CD4-positive, alpha-beta T cell treated with Interleukin-1 beta for 1 hour (primary cell): ENCODE measurements around the gene ARHGAP42.

Experiments used
- DNase-seq, 2 donors: peaks; one replicate each; pipeline ENCODE4 v3.0.0-alpha.2; 2020 to 2022

The ARHGAP42 gene

DNA sequence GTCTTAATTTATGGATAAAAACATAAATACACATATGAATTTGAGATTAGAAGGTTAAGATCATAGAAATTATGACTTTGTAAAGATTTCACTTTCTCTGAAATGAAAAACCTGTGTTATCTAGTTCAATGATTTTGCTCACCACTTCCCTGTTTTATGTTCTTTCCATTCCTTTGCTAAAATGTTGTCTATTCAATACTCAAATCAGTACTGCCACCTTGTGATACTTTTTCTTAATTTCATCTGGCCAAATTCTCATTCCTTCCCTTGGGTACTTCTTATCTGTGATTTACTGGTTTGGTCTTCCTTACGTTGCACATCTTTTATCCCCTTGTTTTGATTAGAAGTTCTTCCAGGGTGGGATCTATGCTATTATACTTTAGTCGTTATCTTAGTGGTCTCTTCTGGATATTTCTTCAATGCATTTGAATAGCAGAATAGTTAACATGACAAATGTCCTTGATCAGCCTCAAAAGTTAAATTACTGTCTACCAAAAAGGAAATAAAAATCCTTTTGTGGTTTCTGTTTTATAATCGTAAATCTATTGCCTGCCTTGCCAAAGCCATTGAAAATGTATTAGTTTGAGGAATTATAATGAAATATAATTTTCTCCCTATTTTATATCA is 245.5 kb downstream of the ARHGAP42 start:
- no peak for DNase-seq

DNA sequence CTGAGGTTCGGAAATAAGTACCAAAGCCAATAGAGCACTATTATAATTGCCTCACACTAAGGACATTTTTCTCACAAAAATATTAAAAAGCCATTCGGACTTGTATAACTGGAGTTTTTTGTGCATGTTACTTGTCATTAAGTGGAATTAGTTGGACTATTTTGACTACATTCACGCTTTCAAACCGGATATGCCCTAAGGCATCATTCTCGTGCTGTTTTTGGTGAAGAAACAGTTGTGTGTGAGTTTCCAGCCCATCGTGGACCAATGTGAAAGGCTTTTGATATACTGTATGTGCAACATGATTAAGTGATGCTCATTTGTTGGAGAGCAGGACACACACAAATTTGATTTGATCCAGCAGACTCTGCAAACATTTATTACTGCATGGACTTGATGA is 249.7 kb downstream of the ARHGAP42 start:
- DNase-seq = no peak

DNA sequence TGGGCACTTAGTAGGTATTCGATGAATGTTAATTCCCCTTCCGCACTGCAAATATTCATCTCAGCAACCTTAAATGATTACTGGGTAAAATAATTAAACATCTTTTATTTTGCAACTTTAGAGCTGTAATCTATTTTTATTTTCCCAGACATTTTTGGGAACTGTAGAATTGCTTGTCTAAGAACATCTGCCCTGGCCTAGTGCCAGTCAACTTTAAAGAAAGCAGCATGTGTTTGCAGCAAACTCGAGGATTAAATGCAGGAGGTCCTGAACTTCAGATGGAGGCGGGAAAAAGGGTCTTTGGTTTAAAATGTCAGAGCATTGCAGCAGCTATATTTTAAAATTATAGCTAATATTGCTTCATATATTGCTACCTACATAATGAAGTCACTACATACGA is 252.5 kb downstream of the ARHGAP42 start:
- DNase-seq = no peak

DNA sequence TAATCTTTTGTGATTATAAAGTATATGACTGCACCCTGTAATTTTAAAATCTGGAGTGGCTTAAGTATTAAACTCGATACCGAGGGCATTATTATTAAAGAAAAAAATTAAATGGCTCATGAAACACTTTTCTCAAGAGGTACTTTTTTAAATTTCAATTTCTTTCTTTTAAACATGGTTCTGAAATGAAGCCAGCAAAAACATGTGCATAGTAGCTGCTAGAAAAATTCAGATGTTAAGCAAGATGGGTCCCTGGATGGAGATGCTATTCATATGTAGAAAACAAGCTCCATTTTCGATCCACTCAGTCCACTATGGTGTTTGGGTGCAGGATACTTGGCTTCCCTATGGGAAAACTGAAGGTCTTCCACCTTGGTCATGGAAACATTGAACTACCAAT is 253.0 kb downstream of the ARHGAP42 start:
- DNase-seq = no peak

DNA sequence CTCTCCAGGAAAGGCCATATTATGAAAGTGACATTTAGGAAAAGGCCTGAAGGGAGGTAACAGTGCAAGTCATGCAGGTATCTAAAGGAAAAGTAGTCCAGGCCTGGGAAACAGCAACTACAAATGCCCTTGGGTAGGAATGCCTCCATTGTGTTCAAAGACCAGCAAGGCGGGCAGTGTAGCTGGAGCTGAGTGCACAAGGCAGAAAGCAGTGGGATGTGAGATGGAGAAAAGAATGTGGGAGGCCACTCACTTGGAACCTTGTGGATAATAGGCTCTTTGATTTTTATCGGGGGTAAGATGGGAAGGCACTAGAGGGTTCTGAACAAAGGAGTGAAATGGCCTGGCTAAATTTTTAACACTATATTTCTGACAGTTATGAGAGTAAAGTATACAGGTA is 253.9 kb downstream of the ARHGAP42 start:
- no peak for DNase-seq

DNA sequence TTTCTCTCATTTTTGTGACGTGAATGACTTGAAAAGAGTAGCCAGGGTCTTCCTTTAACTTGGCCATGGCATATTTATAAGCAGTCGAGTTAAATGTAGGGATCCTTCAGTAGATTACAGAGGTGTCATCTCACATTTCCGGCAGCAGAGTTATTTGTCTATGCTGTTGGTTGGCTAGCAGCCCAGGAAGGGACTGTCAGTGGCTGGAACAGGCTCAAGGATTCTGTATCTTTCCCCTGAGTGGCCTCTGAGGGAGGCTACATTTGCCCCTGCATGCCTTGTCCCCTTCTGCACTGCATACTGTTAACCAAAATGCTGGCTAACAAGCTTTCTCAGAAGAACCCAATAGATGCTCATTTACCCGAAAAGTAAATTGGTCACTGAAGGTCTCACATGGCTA is 254.9 kb downstream of the ARHGAP42 start:
- DNase-seq = no peak

DNA sequence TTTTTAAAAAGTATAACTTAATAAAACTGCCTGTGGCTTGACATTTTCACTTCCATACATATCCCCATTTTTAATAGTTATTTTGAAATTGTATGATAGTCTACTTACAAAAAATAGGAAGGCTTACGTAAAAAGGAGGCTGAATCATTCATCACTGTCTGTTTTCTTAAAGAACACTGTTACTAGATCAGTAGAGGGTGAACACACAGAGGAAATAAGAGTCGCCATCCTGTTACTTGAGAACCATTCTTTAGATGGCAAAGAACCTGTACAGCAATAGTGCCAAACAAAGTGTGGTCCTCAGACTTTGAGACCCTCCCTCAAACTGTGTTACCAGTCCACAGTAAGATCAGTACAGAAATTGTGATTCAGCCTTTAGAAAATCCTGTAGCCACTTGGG is 261.8 kb downstream of the ARHGAP42 start:
- DNase-seq = no peak

DNA sequence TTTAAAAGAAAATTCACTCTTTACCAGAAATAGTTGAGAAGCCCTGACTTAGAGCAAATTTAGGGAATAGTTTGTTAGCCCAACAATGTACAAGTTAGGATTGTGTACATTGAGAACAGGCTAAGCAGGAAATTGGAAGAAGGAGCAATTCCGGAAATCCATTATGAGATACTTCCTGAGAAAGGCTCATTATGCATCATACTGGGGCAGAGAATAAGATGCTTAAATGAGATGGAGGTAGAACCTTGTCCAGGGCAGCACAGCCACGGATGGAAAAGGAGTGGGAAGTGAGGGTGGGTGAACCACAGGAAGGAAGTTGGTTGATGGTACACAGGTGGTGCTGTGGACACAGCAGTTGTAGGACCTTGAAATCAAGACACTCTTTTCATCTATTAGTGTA is 262.4 kb downstream of the ARHGAP42 start:
- no peak for DNase-seq

DNA sequence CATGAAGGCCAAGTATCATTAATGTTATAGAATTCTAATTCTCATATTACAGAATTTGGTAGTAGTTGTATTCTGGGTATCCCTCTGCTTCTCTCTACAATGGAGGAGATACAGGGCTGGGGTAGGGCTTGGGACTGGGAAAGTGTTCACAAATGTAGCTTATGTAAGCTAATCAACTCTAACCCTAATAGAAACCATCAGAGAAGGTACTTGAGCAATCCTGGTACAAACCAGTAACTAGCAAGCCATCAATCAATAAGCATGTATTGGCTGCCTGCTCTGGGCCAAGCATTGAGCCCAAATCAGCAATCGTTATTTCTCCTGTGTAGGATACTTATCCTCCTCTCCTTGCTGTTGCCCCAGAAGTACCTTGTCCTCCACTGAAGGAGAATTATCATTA is 268.2 kb downstream of the ARHGAP42 start:
- no peak for DNase-seq

DNA sequence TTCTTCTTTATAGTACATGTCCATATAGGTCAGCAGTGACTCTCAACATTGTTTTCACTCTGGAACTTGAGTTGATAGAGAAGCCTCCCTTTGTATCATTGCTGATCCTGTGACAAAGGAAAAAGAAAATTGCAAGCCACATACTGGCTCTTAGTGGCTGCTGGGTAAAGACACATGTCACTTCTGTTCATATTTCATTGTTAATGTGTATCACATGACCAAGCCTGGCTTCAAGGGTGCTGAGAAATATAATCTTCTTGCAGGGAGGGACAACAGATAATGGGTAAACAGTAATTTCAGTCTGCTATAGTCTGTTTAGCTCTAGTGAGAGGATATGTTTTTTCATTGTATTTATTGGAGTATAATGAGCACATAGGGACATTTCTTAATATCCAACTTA is 269.3 kb downstream of the ARHGAP42 start:
- DNase-seq = no peak

DNA sequence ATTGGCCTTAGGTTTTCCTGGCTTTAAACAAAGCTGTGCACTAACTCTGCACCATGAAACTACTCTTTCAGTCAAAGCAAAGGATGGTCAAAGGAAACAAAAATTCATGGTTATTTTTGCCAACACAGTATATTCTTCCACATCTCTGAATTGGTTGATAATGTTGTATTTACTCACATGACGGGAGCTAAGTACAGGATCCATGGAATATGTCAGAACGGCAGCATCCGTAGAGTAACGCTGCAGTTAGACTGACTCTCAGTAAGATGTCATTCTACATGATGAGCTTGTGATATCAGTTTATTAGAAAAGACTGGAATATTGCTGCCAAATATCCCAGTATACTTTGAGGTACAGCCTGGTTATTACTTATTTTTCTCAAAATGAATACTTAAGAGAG is 270.4 kb downstream of the ARHGAP42 start:
- no peak for DNase-seq

DNA sequence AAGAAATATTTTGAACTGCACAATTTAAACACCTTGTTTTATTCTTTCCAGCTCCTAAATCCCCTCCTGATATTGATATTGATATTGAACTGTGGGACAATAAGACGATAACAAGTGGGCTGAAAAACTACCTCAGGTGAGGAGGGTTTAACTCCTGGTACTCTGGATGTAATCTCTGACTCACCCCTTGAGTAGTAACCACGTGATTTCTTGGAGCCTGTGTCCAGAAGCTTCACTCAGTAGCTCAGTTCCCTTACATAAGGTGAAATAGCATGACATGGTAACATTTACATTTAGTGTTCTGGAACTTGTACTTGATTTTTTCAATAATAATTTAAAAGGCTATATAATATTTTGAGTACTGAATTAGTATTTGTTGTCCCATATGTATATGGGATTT is 274.5 kb downstream of the ARHGAP42 start:
- DNase-seq = no peak

DNA sequence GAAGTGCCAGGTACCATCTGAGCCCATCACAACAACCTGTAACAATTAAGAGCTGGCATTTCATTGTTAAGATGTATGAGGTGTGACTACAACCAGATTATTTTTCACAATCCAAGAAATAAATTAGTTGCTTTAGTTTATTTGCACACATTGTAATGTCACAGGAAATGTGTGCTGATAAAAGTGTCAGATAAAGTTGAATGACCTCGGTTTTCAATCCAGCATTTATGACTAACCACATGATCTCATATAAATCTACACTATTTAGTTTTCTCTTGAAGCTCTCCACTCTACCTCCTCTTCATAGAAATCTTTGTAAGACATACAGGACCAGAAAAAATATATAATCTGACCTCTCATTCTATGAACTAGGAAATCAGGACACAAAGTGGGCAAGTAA is 276.3 kb downstream of the ARHGAP42 start:
- DNase-seq = no peak

DNA sequence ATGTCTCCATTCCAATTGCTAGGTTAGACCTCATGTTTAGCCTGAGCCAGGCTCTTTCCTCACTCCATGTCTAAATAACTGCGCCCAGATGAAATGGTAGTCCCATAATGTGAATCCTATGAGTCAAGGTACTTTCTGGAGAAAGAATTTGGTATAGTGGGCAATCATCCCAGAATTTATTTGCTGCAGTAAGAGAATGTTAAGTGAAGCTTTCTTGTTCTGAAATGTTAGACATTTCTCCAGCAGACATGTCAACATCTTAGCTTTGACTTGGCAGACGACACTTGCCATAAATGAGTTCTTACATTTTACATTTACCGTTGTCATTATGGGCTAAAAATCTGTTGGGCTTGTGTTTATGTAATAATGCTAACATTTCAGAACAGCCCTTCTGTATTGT is 277.3 kb downstream of the ARHGAP42 start:
- DNase-seq = no peak

DNA sequence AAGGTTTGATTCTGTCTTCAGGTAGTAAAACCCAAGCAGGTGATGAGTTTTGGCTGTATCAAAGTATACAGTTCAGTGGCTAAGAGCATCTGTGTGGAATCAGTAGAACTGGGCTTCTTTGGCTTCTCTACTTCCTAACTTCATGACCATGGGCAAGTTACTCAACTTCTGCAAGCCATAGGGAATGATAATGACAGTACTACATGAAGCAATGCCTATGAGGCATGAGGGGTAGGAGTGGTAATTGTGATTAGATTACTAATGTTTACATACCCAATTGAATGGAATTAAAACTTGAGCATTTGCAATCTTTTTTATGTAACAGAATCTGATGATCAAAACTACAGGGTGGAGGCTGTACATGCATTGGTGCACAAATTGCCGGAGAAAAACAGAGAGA is 278.3 kb downstream of the ARHGAP42 start:
- DNase-seq = no peak

DNA sequence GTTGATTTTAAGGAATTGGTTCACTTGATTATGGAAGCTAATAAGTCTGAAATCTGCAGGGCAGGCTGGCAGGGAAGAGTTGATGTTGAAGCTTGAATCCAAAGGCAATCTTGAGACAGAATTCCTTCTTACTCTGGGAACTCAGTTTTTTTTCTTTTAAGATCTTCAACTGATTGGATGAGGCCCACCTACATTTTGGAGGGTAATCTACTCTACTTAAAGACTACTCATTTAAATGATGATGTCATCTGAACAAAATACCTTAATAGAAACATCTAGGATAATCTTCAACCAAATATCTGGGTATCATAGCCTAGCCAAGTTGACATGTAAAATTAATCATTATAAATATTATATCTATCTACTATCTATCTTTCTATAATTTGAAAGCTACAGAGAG is 279.3 kb downstream of the ARHGAP42 start:
- no peak for DNase-seq

DNA sequence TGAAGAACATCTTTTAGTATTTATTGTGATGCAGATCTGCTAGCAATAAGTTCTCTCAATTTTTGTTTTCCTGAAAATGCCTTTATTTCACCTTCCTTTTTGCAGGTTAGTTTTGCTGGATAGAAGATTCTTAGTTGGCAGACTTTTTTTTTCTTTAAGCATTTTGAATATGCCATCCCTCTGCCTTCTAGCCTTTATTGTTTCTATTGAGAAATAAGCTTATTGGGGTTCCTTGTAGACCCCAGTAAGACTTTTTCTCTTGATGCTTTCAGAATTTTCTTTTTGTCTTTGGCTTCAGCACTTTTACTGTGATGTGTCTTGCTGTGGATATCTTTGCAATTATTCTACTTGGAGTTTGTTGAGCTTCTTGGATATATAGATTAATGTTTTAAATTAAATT is 281.9 kb downstream of the ARHGAP42 start:
- no peak for DNase-seq

DNA sequence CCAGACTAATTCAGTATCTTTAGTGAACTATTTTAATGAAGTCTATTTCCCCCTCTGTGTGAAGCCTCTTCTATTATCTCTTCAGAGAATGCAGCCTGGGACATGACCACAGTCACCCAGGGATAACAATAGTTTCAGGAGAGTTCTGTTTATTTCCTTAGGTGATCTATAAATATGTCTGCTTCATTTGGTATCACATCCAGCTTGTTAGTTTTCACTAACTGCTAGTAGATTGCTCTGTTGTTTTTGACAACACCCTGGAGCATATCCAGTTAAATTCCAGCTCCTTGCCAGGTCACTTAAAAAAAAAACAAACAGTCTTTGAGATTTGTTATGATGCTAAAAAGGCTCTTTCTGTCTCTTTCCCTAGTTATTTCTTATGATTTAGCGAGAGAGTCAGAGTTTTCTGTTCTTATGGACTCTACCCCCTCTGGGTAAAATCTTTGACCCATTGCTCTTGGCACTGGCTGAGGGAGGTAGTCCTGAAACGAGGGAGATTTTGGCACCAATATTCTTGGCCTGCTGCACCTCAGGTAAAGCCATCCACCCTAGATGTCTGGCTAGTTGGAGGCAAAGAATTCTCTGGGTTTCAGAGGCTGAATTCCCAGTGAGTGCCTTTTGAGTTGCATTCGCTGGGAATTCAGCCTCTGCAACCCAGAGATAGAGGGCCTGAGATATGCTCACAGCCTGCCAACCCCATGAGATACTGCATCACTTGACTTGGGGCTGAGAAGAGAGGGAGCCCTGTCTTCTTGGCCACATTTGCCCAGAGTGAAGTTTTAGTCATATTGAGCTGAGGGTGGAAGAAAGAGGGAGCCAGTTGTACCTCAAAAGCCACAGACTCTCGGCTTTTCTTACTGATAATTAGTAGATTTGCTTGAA is 283.4 kb downstream of the ARHGAP42 start:
- no peak for DNase-seq

DNA sequence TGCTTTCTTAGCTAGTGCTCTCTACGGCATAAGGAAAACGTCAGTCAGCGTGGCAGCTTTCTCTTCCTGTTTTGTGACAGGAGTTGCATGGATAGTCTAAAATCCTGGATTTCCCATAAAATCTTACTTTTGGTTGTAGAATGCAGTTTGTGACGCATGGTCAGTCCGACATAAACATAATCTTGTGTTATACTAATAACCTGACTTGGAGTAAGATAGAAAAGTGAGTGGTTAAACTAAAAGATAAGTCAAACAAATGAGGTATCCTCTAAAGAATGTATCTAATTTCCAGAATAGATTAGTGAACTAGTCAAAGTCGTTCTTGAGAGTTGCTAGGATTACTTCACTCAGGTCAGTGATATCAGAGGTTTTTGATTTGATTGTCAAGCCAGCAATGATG is 285.0 kb downstream of the ARHGAP42 start:
- no peak for DNase-seq

DNA sequence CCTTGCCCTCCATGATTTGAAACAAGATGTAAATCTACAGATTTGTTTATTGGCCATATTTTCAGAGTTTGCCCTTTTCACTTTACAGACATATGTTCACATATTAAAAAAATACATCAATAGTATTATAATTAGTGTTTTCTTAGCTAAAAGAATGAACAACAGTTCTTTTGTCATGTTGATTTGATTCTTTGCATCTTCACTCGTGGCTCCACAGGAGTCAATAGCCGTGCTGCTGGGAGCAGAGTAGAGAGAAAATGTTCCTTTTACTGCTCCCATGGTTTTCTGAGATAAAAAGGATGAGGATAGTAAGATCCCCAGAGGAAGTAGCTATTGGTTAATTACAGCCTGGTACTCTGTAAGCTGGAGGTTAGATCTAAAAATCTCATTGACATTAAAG is 291.4 kb downstream of the ARHGAP42 start:
- DNase-seq = no peak

DNA sequence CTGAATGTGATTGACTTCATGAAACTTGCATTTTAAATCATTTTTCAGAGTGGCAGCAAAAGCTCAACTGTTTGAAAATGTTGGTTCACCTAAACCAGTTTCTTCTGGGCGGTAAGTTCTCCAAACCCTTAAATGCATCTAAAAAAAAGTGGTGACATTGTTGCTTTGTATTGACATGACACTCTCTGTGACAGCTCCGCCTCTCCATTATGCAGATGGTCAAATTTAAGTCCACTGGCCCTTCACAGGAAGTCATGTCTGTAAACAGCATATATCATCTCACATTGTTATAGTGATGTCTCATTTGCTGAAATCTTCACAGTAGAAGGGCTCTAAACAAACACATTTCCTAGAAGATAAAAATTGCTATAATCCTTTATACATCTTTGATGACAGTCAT is 291.9 kb downstream of the ARHGAP42 start:
- DNase-seq = no peak

DNA sequence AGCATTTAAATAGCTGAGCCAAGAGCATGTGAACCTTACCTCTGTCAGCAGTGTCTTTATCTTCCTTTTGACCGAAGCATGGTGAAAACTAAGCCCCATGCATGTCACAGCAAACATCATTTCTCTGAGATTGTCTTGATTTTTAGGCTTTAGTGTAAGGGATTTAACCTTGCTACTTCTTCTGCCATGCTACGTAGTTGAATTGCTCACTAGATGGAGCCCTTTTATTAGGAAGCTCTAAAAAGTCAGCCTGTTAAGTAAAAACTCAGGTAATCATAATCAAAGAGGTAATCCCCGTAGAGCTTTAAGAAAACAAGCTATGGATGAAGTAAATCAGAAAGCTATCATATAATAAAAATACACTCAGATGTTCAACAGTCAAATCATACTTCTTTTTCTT is 293.1 kb downstream of the ARHGAP42 start:
- no peak for DNase-seq

DNA sequence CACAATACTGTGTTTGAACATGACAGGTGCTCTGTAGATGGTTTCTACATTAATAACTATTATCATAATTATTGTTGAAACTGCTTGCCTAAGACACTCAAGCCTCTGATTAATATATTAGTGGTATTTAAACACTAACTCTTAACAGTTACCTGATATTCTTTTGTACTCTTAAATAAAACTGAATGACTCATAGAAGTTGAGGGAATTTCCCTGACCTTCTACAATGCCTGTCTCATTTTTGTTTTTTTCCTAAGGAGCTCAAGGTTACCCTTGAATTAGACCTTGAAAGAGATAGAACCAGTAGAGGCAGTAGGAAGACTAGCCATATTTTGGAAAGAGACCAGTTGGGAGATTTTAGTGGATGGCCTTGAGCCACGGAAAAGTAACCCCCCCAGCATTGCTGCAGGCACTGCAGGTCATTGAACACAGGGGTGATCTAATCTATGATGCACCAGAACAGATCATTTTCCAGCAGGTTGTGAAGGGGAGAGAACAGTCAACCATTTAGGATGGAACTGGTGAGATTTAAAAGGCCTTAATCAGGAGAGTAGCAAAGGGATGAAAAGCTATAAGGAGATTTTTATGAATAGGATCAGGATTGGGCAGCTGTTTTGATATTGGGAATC is 294.2 kb downstream of the ARHGAP42 start:
- no peak for DNase-seq

DNA sequence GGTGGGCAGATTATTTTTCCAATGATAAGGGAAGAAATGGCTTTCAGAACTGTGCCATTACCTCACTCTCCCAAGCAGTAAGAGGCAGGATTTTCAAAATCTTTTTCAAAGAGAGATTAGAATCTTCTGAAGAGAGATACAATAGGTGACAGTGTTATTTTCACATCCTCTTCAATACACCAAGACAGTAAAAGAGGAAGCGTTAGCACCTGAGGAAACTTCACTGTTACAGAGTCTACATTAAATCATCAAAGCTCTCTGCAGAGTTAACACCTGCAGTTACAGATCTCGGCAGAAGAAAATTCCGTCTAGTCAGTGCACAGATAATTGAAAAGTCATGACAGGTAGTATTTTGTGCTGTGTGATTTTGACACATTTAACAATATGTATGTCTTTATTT is 297.6 kb downstream of the ARHGAP42 start:
- DNase-seq = no peak
